Mucosa of descending colon (tissue), 3 donors: Measurements from ENCODE around the gene APOBEC4. TPM values are rescaled to one million over a fixed set of nuclear protein-coding genes. Genes with fewer than 3 reads are reported as not detected.
"Not testable (repeated sequence)": the region's sequence is repeated elsewhere in the genome, so short reads cannot be mapped to it uniquely, and the experiment has no call there.

Experiments used
- ATAC-seq: fragments of 200-7000 bp; cut with Tn5 transposase; one replicate; pipeline ENCODE4 v1.9.1; 2020; ENCODE audit warnings: mild to moderate bottlenecking, moderate library complexity
- DNase-seq, 3 donors: peaks; one replicate each; pipeline ENCODE4 v3.0.0-alpha.2; 2020
- H3K36me3 ChIP-seq: fragments of 200-600 bp; one replicate; pipeline ENCODE4 v1.8.0; 2021; ENCODE audit warnings: low read depth, mild to moderate bottlenecking
- H3K4me1 ChIP-seq: fragments of 200-600 bp; one replicate; pipeline ENCODE4 v1.8.0; 2021; ENCODE audit warnings: low read depth, mild to moderate bottlenecking
- H3K4me3 ChIP-seq: fragments of 200-600 bp; one replicate; pipeline ENCODE4 v1.8.0; 2021; ENCODE audit warnings: mild to moderate bottlenecking
- H3K9me3 ChIP-seq: fragments of 200-600 bp; one replicate; pipeline ENCODE4 v1.8.0; 2021; ENCODE audit warnings: mild to moderate bottlenecking
- CTCF ChIP-seq: fragments of 200-600 bp; IDR thresholded peaks from one replicate; pipeline ENCODE4 v1.8.0; 2022; ENCODE audit warnings: antibody characterized with exemption, mild to moderate bottlenecking
- intact Hi-C, 2 donors: fragments of 100-400 bp; cut with DNase I in 1 of 2; cut with micrococcal nuclease in 1 of 2; formaldehyde crosslinking; loops; one replicate each; pipeline versions ENCODE4 v1.11.0 to v1.11.1; 2022; cut with DNase I, micrococcal nuclease
- total RNA-seq, 3 donors: library from RNA; stranded (reverse); fragmentation: NEBNext Ultra II Directional in 2 of 3; extraction: Animal tissue kit (Norgen Biotek cat#: 25700) in 2 of 3; gene quantifications; one replicate each; pipeline versions ENCODE4 v1.2.1 to v1.2.4, GENCODE V29; 2021 to 2023
- donor health status: DM: no; HTN: no; CAD: no; lungs with moderate emphysema.
- donor health status: DM: no; HTN: no; CAD: no.
- donor health status: DM: no; HTN: yes; CAD: no.

The APOBEC4 gene
- total RNA-seq, 3 donors from 2014 or later = 0.55 TPM; not detected in 2

GRCh38 chr1:183632964-183633363, 20.2 kb downstream of the APOBEC4 start:
- DNase-seq (no peak), ATAC-seq (no peak)
- TF ChIP-seq CTCF = no peak
- H3K9me3 ChIP-seq = no peaks in the 10 kb centered on the region
- peaks cover 36% of the 10 kb centered on the region for H3K4me1 ChIP-seq
- no peak overlapping the region for H3K4me3 ChIP-seq
- intact Hi-C loops = no loop called here
- no peaks in the 10 kb centered on the region for H3K36me3 ChIP-seq

DNA sequence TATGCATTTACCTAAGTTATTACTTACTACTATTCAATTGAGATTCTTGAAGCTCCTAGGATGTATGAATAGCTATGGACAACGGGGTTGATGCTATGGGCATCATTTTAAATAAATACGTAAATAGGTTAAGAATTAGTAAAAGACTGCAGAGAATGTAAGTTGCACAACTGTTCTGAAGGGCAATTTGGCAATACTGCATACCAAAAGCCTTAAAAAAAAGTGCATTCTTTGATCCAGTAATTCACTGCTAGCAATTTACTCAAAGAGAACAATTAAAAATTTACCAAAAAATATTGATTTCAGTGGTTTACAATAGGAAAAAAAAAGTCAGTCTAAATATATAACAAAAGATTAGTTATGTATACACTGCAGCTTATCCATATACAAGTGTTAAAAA, 21.0 kb downstream of the APOBEC4 start:
- no peaks in the 10 kb centered on the region for H3K9me3 ChIP-seq
- H3K4me1 ChIP-seq = peaks cover 36% of the 10 kb centered on the region
- intact Hi-C loops = no loop called here
- no peaks in the 10 kb centered on the region for H3K36me3 ChIP-seq
- H3K4me3 ChIP-seq = no peak overlapping the region
- ATAC-seq (no peak), DNase-seq (no peak)
- TF ChIP-seq CTCF = no peak

DNA sequence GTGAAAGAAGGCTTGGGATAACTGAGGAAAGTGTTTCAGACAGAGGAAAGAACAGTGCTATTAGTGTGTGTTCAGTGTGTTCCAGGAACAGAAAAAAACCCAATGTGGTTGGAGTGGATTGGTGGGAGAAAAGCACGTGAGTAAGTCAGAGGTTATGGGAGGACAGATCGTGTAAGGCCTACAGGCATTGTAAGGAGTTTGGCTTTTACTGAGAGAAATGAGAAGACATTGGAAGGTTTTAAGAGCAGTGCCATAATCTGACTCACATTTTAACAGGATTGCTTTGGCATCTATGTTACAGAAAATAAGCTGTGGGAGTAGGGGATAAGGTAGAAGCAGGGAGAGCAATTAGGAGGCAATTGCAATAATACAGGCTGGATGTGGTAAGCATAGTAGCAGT, 22.4 kb downstream of the APOBEC4 start:
- H3K4me1 ChIP-seq = peaks cover 36% of the 10 kb centered on the region
- DNase-seq (no peak), ATAC-seq (no peak)
- H3K36me3 ChIP-seq = no peaks in the 10 kb centered on the region
- H3K4me3 ChIP-seq = no peak overlapping the region
- H3K9me3 ChIP-seq = no peaks in the 10 kb centered on the region
- intact Hi-C loops = no loop called here
- no peak for TF ChIP-seq CTCF

GRCh38 chr1:183628537-183628936, 24.6 kb downstream of the APOBEC4 start:
- Histone ChIP-seq H3K9me3 (no peaks in the 10 kb centered on the region), H3K4me1 (peaks cover 28% of the 10 kb centered on the region), H3K36me3 (no peaks in the 10 kb centered on the region), H3K4me3 (no peak overlapping the region)
- DNase-seq = no peak
- TF ChIP-seq CTCF = no peak
- intact Hi-C loops = no loop called here
- ATAC-seq = no peak

DNA sequence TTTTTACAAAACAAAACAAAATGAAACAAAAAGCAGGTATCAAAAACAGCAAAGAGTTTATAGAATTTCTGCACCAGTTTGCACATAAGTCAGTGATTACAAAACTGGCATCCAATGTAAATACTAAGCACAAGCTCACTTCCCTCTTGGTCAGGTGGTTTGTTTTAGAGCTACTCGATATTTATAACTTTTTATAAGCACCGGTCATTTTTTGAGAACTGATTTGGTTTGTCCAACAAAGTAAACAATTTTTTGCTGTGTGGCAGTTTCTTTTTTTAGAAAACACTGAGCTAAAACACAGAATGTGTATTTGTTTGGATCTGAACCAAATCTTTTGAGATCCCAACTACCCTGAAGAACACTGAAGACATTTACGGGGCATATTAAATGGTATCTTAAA, 26.9 kb downstream of the APOBEC4 start:
- H3K9me3 ChIP-seq, intact Hi-C loops: not testable (repeated sequence)

GRCh38 chr1:183622884-183623785, 30.0 kb downstream of the APOBEC4 start:
- no peaks in the 10 kb centered on the region for H3K4me1 ChIP-seq
- H3K9me3 ChIP-seq = no peaks in the 10 kb centered on the region
- DNase-seq (peak in 2 of 3 donors; percentile 54 to 71), ATAC-seq (peak; percentile 97)
- H3K36me3 ChIP-seq = no peaks in the 10 kb centered on the region
- no peak overlapping the region for H3K4me3 ChIP-seq
- intact Hi-C loops = no loop called here
- TF ChIP-seq CTCF = peak; percentile 45

More for the DNA sequence above, 26.9 kb downstream of the APOBEC4 start:
- not testable (repeated sequence) for DNase-seq, H3K4me3 ChIP-seq, H3K4me1 ChIP-seq, H3K36me3 ChIP-seq, ATAC-seq
